ENCODE results near the gene CDK14. TPM values are rescaled to one million over a fixed set of nuclear protein-coding genes. Genes with fewer than 3 reads are reported as not detected.
A peak's percentile ranks its signal among the peaks of the same experiment; 100 is the strongest.

CDK14 gene
- total RNA-seq (100 to 1,000 TPM in 1 of 2 donors, 10 to 100 TPM in 1; 78.0 to 126 TPM), polyA plus RNA-seq (ENCODE audit: insufficient read length in 2 of 2) (10 to 100 TPM; 60.9 to 87.7 TPM)
- long read RNA-seq, donor 1, full-length matches to known transcripts = 16 of 16 reads
- long read RNA-seq, donor 1, partial matches to known transcripts = 0 of 16 reads
- long read RNA-seq, donor 1, other reads (novel, unspliced or antisense) = 0 of 16 reads
- long read RNA-seq, donor 2, full-length matches to known transcripts = 4 of 4 reads
- long read RNA-seq, donor 2, partial matches to known transcripts = 0 of 4 reads
- long read RNA-seq, donor 2, other reads (novel, unspliced or antisense) = 0 of 4 reads
- long read RNA-seq, donor 3, full-length matches to known transcripts = 7 of 7 reads
- long read RNA-seq, donor 3, partial matches to known transcripts = 0 of 7 reads
- long read RNA-seq, donor 3, other reads (novel, unspliced or antisense) = 0 of 7 reads
- long read RNA-seq, donor 4, full-length matches to known transcripts = 2 of 2 reads
- long read RNA-seq, donor 4, partial matches to known transcripts = 0 of 2 reads
- long read RNA-seq, donor 4, other reads (novel, unspliced or antisense) = 0 of 2 reads

GRCh38 chr7:90595801-90596670 is at the start of gene CDK14:
CDK14 (plus strand) TSS chr7:90596321; CDS start chr7:90596628, 307 bp downstream.
- H3K4me3 ChIP-seq (ENCODE audit: low read depth, low read length) = peak within 1 kb of the TSS; percentile 86
- H3K27me3 ChIP-seq (ENCODE audit: control insufficient read depth, insufficient read depth, low read length) = no peaks in the 10 kb centered on the region
- WGBS (ENCODE audit: insufficient coverage) = under 1% methylated on average over 118 of the region's 118 CpGs
- no peaks in the 10 kb centered on the region for H3K36me3 ChIP-seq (ENCODE audit: control insufficient read depth, insufficient read depth, low read length)
- H3K9me3 ChIP-seq (ENCODE audit: control insufficient read depth, insufficient read depth, low read length) = no peaks in the 10 kb centered on the region
- peak in 5 of 6 donors; percentile 35 to 91 (median 61) for DNase-seq (ENCODE audit: low read depth in 4 of 6, low spot score in 6 of 6)
- H3K4me1 ChIP-seq (ENCODE audit: control insufficient read depth, insufficient read depth, low read length) = peaks cover 4% of the 10 kb centered on the region
- H3K27ac ChIP-seq (ENCODE audit: low read depth, low read length) = peak within 1 kb of the TSS; percentile 81

GRCh38 chr7:90551036-90551435 is 45.1 kb upstream of the CDK14 start:
- Histone ChIP-seq H3K27me3 (ENCODE audit: control insufficient read depth, insufficient read depth, low read length) (no peaks in the 10 kb centered on the region), H3K36me3 (ENCODE audit: control insufficient read depth, insufficient read depth, low read length) (no peaks in the 10 kb centered on the region), H3K27ac (ENCODE audit: low read depth, low read length) (no peak overlapping the region), H3K9me3 (ENCODE audit: control insufficient read depth, insufficient read depth, low read length) (no peaks in the 10 kb centered on the region), H3K4me1 (ENCODE audit: control insufficient read depth, insufficient read depth, low read length) (no peaks in the 10 kb centered on the region), H3K4me3 (ENCODE audit: low read depth, low read length) (no peak overlapping the region)
- no peak for DNase-seq (ENCODE audit: low read depth in 4 of 6, low spot score in 6 of 6)
- WGBS (ENCODE audit: insufficient coverage) = 71% methylated on average over 3 of the region's 4 CpGs

GRCh38 chr7:90552521-90552920 is 43.6 kb upstream of the CDK14 start:
- peak in 2 of 6 donors; percentile 4 to 22 for DNase-seq (ENCODE audit: low read depth in 4 of 6, low spot score in 6 of 6)
- WGBS (ENCODE audit: insufficient coverage) = no CpG with 5 or more reads among the region's 1 CpG

GRCh38 chr7:90560730-90561129 is 35.4 kb upstream of the CDK14 start:
- H3K27me3 ChIP-seq (ENCODE audit: control insufficient read depth, insufficient read depth, low read length) = no peaks in the 10 kb centered on the region
- H3K4me1 ChIP-seq (ENCODE audit: control insufficient read depth, insufficient read depth, low read length) = no peaks in the 10 kb centered on the region
- WGBS (ENCODE audit: insufficient coverage) = no CpG with 5 or more reads among the region's 1 CpG

More at GRCh38 chr7:90552521-90552920, 43.6 kb upstream of the CDK14 start:
- H3K27ac ChIP-seq (ENCODE audit: low read depth, low read length) = no peak overlapping the region
- no peaks in the 10 kb centered on the region for H3K36me3 ChIP-seq (ENCODE audit: control insufficient read depth, insufficient read depth, low read length)
- H3K27me3 ChIP-seq (ENCODE audit: control insufficient read depth, insufficient read depth, low read length) = no peaks in the 10 kb centered on the region
- no peaks in the 10 kb centered on the region for H3K9me3 ChIP-seq (ENCODE audit: control insufficient read depth, insufficient read depth, low read length)
- H3K4me1 ChIP-seq (ENCODE audit: control insufficient read depth, insufficient read depth, low read length) = no peaks in the 10 kb centered on the region
- no peak overlapping the region for H3K4me3 ChIP-seq (ENCODE audit: low read depth, low read length)

GRCh38 chr7:90563286-90563685 is 32.8 kb upstream of the CDK14 start:
- H3K4me1 ChIP-seq (ENCODE audit: control insufficient read depth, insufficient read depth, low read length) = no peaks in the 10 kb centered on the region
- no peak for DNase-seq (ENCODE audit: low read depth in 4 of 6, low spot score in 6 of 6)
- no peaks in the 10 kb centered on the region for H3K27me3 ChIP-seq (ENCODE audit: control insufficient read depth, insufficient read depth, low read length)
- H3K9me3 ChIP-seq (ENCODE audit: control insufficient read depth, insufficient read depth, low read length) = no peaks in the 10 kb centered on the region
- no peak overlapping the region for H3K27ac ChIP-seq (ENCODE audit: low read depth, low read length)
- no peaks in the 10 kb centered on the region for H3K36me3 ChIP-seq (ENCODE audit: control insufficient read depth, insufficient read depth, low read length)
- H3K4me3 ChIP-seq (ENCODE audit: low read depth, low read length) = no peak overlapping the region
- WGBS (ENCODE audit: insufficient coverage) = no CpG with 5 or more reads among the region's 3 CpGs

More at GRCh38 chr7:90560730-90561129, 35.4 kb upstream of the CDK14 start:
- no peak for DNase-seq (ENCODE audit: low read depth in 4 of 6, low spot score in 6 of 6)
- no peak overlapping the region for H3K4me3 ChIP-seq (ENCODE audit: low read depth, low read length)
- no peaks in the 10 kb centered on the region for H3K36me3 ChIP-seq (ENCODE audit: control insufficient read depth, insufficient read depth, low read length)
- H3K27ac ChIP-seq (ENCODE audit: low read depth, low read length) = no peak overlapping the region
- H3K9me3 ChIP-seq (ENCODE audit: control insufficient read depth, insufficient read depth, low read length) = no peaks in the 10 kb centered on the region

GRCh38 chr7:90564455-90564854 is 31.7 kb upstream of the CDK14 start:
- 100% methylated on average over 3 of the region's 8 CpGs for WGBS (ENCODE audit: insufficient coverage)

GRCh38 chr7:90568213-90568612 is 27.9 kb upstream of the CDK14 start:
- 90% methylated on average over 1 of the region's 4 CpGs for WGBS (ENCODE audit: insufficient coverage)
- Histone ChIP-seq H3K27me3 (ENCODE audit: control insufficient read depth, insufficient read depth, low read length) (no peaks in the 10 kb centered on the region), H3K9me3 (ENCODE audit: control insufficient read depth, insufficient read depth, low read length) (no peaks in the 10 kb centered on the region), H3K4me1 (ENCODE audit: control insufficient read depth, insufficient read depth, low read length) (no peaks in the 10 kb centered on the region), H3K36me3 (ENCODE audit: control insufficient read depth, insufficient read depth, low read length) (no peaks in the 10 kb centered on the region), H3K27ac (ENCODE audit: low read depth, low read length) (no peak overlapping the region), H3K4me3 (ENCODE audit: low read depth, low read length) (no peak overlapping the region)
- DNase-seq (ENCODE audit: low read depth in 4 of 6, low spot score in 6 of 6) = no peak

More at GRCh38 chr7:90564455-90564854, 31.7 kb upstream of the CDK14 start:
- Histone ChIP-seq H3K36me3 (ENCODE audit: control insufficient read depth, insufficient read depth, low read length) (no peaks in the 10 kb centered on the region), H3K4me3 (ENCODE audit: low read depth, low read length) (no peak overlapping the region), H3K9me3 (ENCODE audit: control insufficient read depth, insufficient read depth, low read length) (no peaks in the 10 kb centered on the region), H3K4me1 (ENCODE audit: control insufficient read depth, insufficient read depth, low read length) (no peaks in the 10 kb centered on the region), H3K27ac (ENCODE audit: low read depth, low read length) (no peak overlapping the region), H3K27me3 (ENCODE audit: control insufficient read depth, insufficient read depth, low read length) (no peaks in the 10 kb centered on the region)
- DNase-seq (ENCODE audit: low read depth in 4 of 6, low spot score in 6 of 6) = no peak

- WGBS (ENCODE audit: insufficient coverage) = no CpG with 5 or more reads among the region's 1 CpG
- no peak overlapping the region for H3K4me3 ChIP-seq (ENCODE audit: low read depth, low read length)
- no peaks in the 10 kb centered on the region for H3K36me3 ChIP-seq (ENCODE audit: control insufficient read depth, insufficient read depth, low read length)
- H3K27ac ChIP-seq (ENCODE audit: low read depth, low read length) = no peak overlapping the region
- no peaks in the 10 kb centered on the region for H3K4me1 ChIP-seq (ENCODE audit: control insufficient read depth, insufficient read depth, low read length)
- DNase-seq (ENCODE audit: low read depth in 4 of 6, low spot score in 6 of 6) = no peak
- no peaks in the 10 kb centered on the region for H3K27me3 ChIP-seq (ENCODE audit: control insufficient read depth, insufficient read depth, low read length)
- H3K9me3 ChIP-seq (ENCODE audit: control insufficient read depth, insufficient read depth, low read length) = no peaks in the 10 kb centered on the region
These were observed 26.8 kb upstream of the CDK14 start for GRCh38 chr7:90569368-90569767.

GRCh38 chr7:90570373-90570959 is 25.7 kb upstream of the CDK14 start:
- Histone ChIP-seq H3K27me3 (ENCODE audit: control insufficient read depth, insufficient read depth, low read length) (no peaks in the 10 kb centered on the region), H3K27ac (ENCODE audit: low read depth, low read length) (no peak overlapping the region), H3K9me3 (ENCODE audit: control insufficient read depth, insufficient read depth, low read length) (no peaks in the 10 kb centered on the region), H3K4me3 (ENCODE audit: low read depth, low read length) (no peak overlapping the region), H3K4me1 (ENCODE audit: control insufficient read depth, insufficient read depth, low read length) (no peaks in the 10 kb centered on the region), H3K36me3 (ENCODE audit: control insufficient read depth, insufficient read depth, low read length) (no peaks in the 10 kb centered on the region)
- whole genome bisulfite sequencing (ENCODE audit: insufficient coverage) = no CpG with 5 or more reads among the region's 1 CpG
- no peak for DNase-seq (ENCODE audit: low read depth in 4 of 6, low spot score in 6 of 6)
